ENCODE data around the gene SNX21. TPM values are rescaled to one million over a fixed set of nuclear protein-coding genes. Genes with fewer than 3 reads are reported as not detected.

SNX21 gene
- total RNA-seq, 1 experiment from 2014 or later = 11.9 TPM

GRCh38 chr20:45880988-45881788, 47.6 kb downstream of the SNX21 start, which contains the start of gene ZSWIM1 (continued):
- no peak for TF ChIP-seq REST (IDR thresholded peaks at IDR 0.05; ENCODE audit: low read depth)

DNA sequence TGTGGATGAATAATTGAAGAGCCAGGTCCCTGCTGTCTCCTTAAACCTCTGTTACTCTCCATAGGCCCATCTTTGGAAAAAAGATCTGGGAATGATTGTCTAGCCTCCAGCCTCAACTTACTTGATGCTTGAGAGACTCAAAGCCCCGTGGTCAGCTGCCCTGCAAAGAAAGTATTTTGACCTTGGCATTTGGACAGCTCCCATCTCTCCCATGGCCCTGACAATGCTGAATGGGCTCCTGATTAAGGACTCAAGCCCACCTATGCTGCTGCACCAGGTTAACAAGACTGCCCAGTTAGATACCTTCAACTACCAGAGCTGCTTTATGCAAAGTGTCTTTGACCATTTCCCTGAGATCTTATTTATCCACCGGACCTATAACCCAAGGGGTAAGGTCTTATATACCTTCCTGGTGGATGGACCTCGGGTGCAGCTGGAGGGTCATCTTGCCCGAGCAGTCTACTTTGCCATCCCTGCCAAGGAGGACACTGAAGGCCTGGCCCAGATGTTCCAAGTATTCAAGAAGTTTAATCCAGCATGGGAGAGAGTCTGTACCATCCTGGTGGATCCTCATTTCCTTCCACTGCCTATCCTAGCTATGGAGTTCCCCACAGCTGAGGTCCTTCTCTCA, 49.0 kb downstream of the SNX21 start:
- H3K4me1 ChIP-seq (ENCODE audit: control insufficient read depth in 1 of 2, insufficient read depth in 2 of 2, low read length in 2 of 2) = peaks cover 16 to 27% of the 10 kb centered on the region in 2 experiments
- ChIA-PET RAD21 (ENCODE audit: low non-redundant PET in 1 of 2, low total read pairs in 2 of 2, uncharacterized antibody in 2 of 2, unreplicated experiment in 2 of 2) (no interaction called here), POLR2A (interaction anchor here (2.3 kb wide), 1 partner anchor 25 kb away, joined by 8 read pairs; the partner anchor contains the start of genes ACOT8 and ZSWIM3), CTCF (no interaction called here)
- no peak overlapping the region for H3K9ac ChIP-seq (ENCODE audit: low read length)
- no peak for DNase-seq (ENCODE audit: low read depth, low spot score)
- no peak for ATAC-seq
- no peaks in the 10 kb centered on the region for H3K9me3 ChIP-seq (ENCODE audit: control insufficient read depth in 1 of 2, insufficient read depth in 1 of 2, low read depth in 1 of 2, low read length in 2 of 2)
- H4K20me1 ChIP-seq (ENCODE audit: insufficient read depth) = no peaks in the 10 kb centered on the region
- H3K9me2 ChIP-seq (ENCODE audit: insufficient read depth) = no peaks in the 10 kb centered on the region
- H3K36me3 ChIP-seq (ENCODE audit: control insufficient read depth in 1 of 2, insufficient read depth in 2 of 2, low read length in 2 of 2) = peaks cover 8 to 18% of the 10 kb centered on the region in 2 experiments; a peak in 2 of 4 replicates
- H3K27ac ChIP-seq (ENCODE audit: low read depth, low read length) = no peak overlapping the region
- TF ChIP-seq CBX3 (IDR thresholded peaks at IDR 0.05; ENCODE audit: low read depth) = no peak
- TF ChIP-seq FOSL1 (IDR thresholded peaks at IDR 0.05; ENCODE audit: low read depth) = no peak
- TF ChIP-seq CEBPB (IDR thresholded peaks at IDR 0.05; ENCODE audit: low read depth) = no peak
- no peak for TF ChIP-seq EZH2phosphoT487 (IDR thresholded peaks at IDR 0.05; ENCODE audit: borderline replicate concordance)
- no peak for TF ChIP-seq EGR1 (IDR thresholded peaks at IDR 0.05; ENCODE audit: low read depth)
- intact Hi-C loops (cut with micrococcal nuclease) = no loop called here
- no peak overlapping the region for H2AFZ ChIP-seq (ENCODE audit: low read depth, low read length, poor library complexity, severe bottlenecking)
- no TSS peak for BruUV-seq (replicated peaks)
- H3K27me3 ChIP-seq (ENCODE audit: insufficient read depth, low read length) = no peaks in the 10 kb centered on the region
- peaks cover 19% of the 10 kb centered on the region for H3K79me2 ChIP-seq (ENCODE audit: insufficient read depth, low read length)
- H3K4me2 ChIP-seq (ENCODE audit: low read length) = peak overlapping the region; percentile 76; the same call in 1 of the 2 replicates
- no peak overlapping the region for H3K4me3 ChIP-seq (replicated peaks in 1 of 2; ENCODE audit: low read depth in 1 of 2, low read length in 2 of 2)
